Pancreas (tissue), 10 donors: ENCODE data around the gene CALN1. TPM values are rescaled to one million over a fixed set of nuclear protein-coding genes. Genes with fewer than 3 reads are reported as not detected.

Source experiments
- ATAC-seq, 4 donors: fragments of 200-7000 bp; cut with Tn5 transposase; one replicate each; pipeline versions ENCODE4 v1.8.0 to v1.9.1; 2020; ENCODE audit warnings: mild to moderate bottlenecking in 4 of 4, moderate library complexity in 4 of 4
- DNase-seq, 6 donors: peaks; one replicate each; pipeline ENCODE4 v3.0.0-alpha.2; 2020
- FAIRE-seq: peaks from 2 replicates; lab custom pipeline; 2012; peaks lifted over from hg19 to GRCh38; lab: Jason Lieb, UNC
- H3K27ac ChIP-seq, 4 donors: fragments of 200-600 bp; sonication (generic); 1 replicate in 3 of 4; 2 replicates in 1 of 4; pipeline versions ENCODE4 v1.5.0 to v1.8.0; 2020
- H3K27me3 ChIP-seq, 4 donors: fragments of 200-600 bp; one replicate each; pipeline ENCODE4 v1.8.0; 2021
- H3K36me3 ChIP-seq, 3 donors: fragments of 200-600 bp; sonication (generic) in 1 of 3; one replicate each; pipeline versions ENCODE4 v1.5.0 to v1.8.0; 2020 to 2021
- H3K4me1 ChIP-seq, 3 donors: fragments of 200-600 bp; one replicate each; pipeline ENCODE4 v1.8.0; 2021
- H3K4me3 ChIP-seq, 4 donors: fragments of 200-600 bp; sonication (generic) in 2 of 4; one replicate each; pipeline versions ENCODE4 v1.5.0 to v1.8.0; 2020 to 2021
- H3K9me3 ChIP-seq, 4 donors: fragments of 200-600 bp; one replicate each; pipeline ENCODE4 v1.8.0; 2021
- CTCF ChIP-seq, 4 donors: fragments of 200-600 bp; sonication (generic) in 3 of 4; IDR thresholded peaks; one replicate each; pipeline versions ENCODE4 v1.5.0 to v1.8.0; 2021; ENCODE audit warnings: antibody characterized with exemption in 4 of 4
- WGBS, 2 donors: extraction: QIAGEN DNeasy Blood & Tissue Kit; methylation state at CpG; one replicate each; pipeline ENCODE4 v1.1.7; 2013; 5-methylcytosine and 5-hydroxymethylcytosine counted together
- intact Hi-C, 3 donors: fragments of 100-400 bp; cut with DNase I; formaldehyde crosslinking; loops; one replicate each; pipeline versions ENCODE4 v1.11.1 to v1.14.2; 2022
- polyA plus RNA-seq, 2 donors: library from polyadenylated mRNA; stranded (reverse); fragments of 200-250 nt; gene quantifications; one replicate each; pipeline ENCODE4 v1.2.3, GENCODE V29; 2013
- total RNA-seq, 6 donors: library from RNA; stranded (reverse); fragmentation: NEBNext Ultra II Directional in 4 of 6; extraction: Animal tissue kit (Norgen Biotek cat#: 25700) in 4 of 6; gene quantifications; one replicate each; pipeline versions ENCODE4 v1.2.1 to v1.2.4, GENCODE V29; 2021 to 2023
- donor health status: healthy with polysubstance abuse.
- donor health status: DM: no; HTN: no; CAD: no; lungs with moderate emphysema.
- donor health status: DM: no; HTN: no; CAD: no.
- donor health status: control.
- donor health status: control.
- donor health status: Bipolar disorder and iron deficiency.
- donor health status: DM: yes; HTN: yes; CAD: no.
- donor health status: DM: no; HTN: no; CAD: no.
- donor health status: DM: no; HTN: no; CAD: no.
- donor health status: DM: yes; HTN: yes; CAD: no.

The CALN1 gene
- total and polyA plus RNA-seq, 8 donors: 0.39 to 18.4 (median 1.5) TPM

GRCh38 chr7:71896535-71896934 lies 515.6 kb downstream of the CALN1 start:
- 78 to 83% methylated on average over 2 of the region's 2 CpGs for WGBS, 2 donors
- H3K9me3 ChIP-seq: no peaks in the 10 kb centered on the region
- FAIRE-seq: no peak
- no peak for DNase-seq
- intact Hi-C loops: no loop called here
- H3K4me1 ChIP-seq: no peaks in the 10 kb centered on the region
- H3K36me3 ChIP-seq: no peaks in the 10 kb centered on the region
- no peak for TF ChIP-seq CTCF (IDR thresholded peaks at IDR 0.05)
- H3K27me3 ChIP-seq: no peaks in the 10 kb centered on the region
- no peak for ATAC-seq
- no peak overlapping the region for H3K4me3 ChIP-seq
- no peak overlapping the region for H3K27ac ChIP-seq

- ATAC-seq (no peak), DNase-seq (no peak), FAIRE-seq (no peak)
- Histone ChIP-seq H3K27ac (no peak overlapping the region), H3K27me3 (no peaks in the 10 kb centered on the region), H3K4me1 (no peaks in the 10 kb centered on the region), H3K4me3 (no peak overlapping the region), H3K36me3 (no peaks in the 10 kb centered on the region), H3K9me3 (no peaks in the 10 kb centered on the region)
- intact Hi-C loops: no loop called here
- TF ChIP-seq CTCF (IDR thresholded peaks at IDR 0.05): no peak
- 49 to 58% methylated on average over 7 of the region's 7 CpGs for WGBS, 2 donors
These were observed 526.1 kb downstream of the CALN1 start for GRCh38 chr7:71886046-71886445.

GRCh38 chr7:71885487-71885886 lies 526.7 kb downstream of the CALN1 start:
- TF ChIP-seq CTCF (IDR thresholded peaks at IDR 0.05): no peak
- FAIRE-seq: no peak
- no peak overlapping the region for H3K27ac ChIP-seq
- no peak overlapping the region for H3K4me3 ChIP-seq
- intact Hi-C loops: no loop called here
- no peak for ATAC-seq
- H3K27me3 ChIP-seq: no peaks in the 10 kb centered on the region
- H3K9me3 ChIP-seq: no peaks in the 10 kb centered on the region
- no peak for DNase-seq
- 58 to 78% methylated on average over 5 of the region's 5 CpGs for WGBS, 2 donors
- H3K4me1 ChIP-seq: no peaks in the 10 kb centered on the region
- no peaks in the 10 kb centered on the region for H3K36me3 ChIP-seq

- H3K36me3 ChIP-seq: no peaks in the 10 kb centered on the region
- no peak overlapping the region for H3K4me3 ChIP-seq
- intact Hi-C loops: no loop called here
- ATAC-seq (no peak), FAIRE-seq (no peak), DNase-seq (no peak)
- H3K9me3 ChIP-seq: no peaks in the 10 kb centered on the region
- 74 to 84% methylated on average over 5 of the region's 5 CpGs for WGBS, 2 donors
- no peak overlapping the region for H3K27ac ChIP-seq
- H3K27me3 ChIP-seq: no peaks in the 10 kb centered on the region
- H3K4me1 ChIP-seq: no peaks in the 10 kb centered on the region
- no peak for TF ChIP-seq CTCF (IDR thresholded peaks at IDR 0.05)
These were observed 528.7 kb downstream of the CALN1 start for GRCh38 chr7:71883415-71883814.

GRCh38 chr7:71871446-71871845 lies 540.7 kb downstream of the CALN1 start:
- no peaks in the 10 kb centered on the region for H3K36me3 ChIP-seq
- 57 to 71% methylated on average over 4 of the region's 4 CpGs for WGBS, 2 donors
- H3K4me1 ChIP-seq: no peaks in the 10 kb centered on the region
- no peak overlapping the region for H3K4me3 ChIP-seq
- no peaks in the 10 kb centered on the region for H3K27me3 ChIP-seq
- FAIRE-seq: no peak
- intact Hi-C loops: no loop called here
- no peak for DNase-seq
- no peaks in the 10 kb centered on the region for H3K9me3 ChIP-seq
- H3K27ac ChIP-seq: no peak overlapping the region
- TF ChIP-seq CTCF (IDR thresholded peaks at IDR 0.05): no peak
- ATAC-seq: no peak
